GM12878 (cell line): ENCODE results near the gene KDM6B. TPM values are rescaled to one million over a fixed set of nuclear protein-coding genes. Genes with fewer than 3 reads are reported as not detected.

Experiments
- BACH1 ChIP-seq: fragments of 450-650 bp; IDR thresholded peaks from 2 replicates; pipeline ENCODE4 v1.6.1; 2017; ENCODE audit warnings: mild to moderate bottlenecking, borderline replicate concordance
- CEBPB ChIP-seq, 2 experiments: fragments of 150-350 bp in 1 of 2; IDR thresholded peaks; 2 replicates each; pipeline ENCODE4 v1.6.1; 2012 to 2014; ENCODE audit warnings: low read depth in 2 of 2, low read length in 2 of 2, borderline replicate concordance in 1 of 2, inconsistent platforms in 1 of 2
- CHD2 ChIP-seq: IDR thresholded peaks from 2 replicates; pipeline ENCODE4 v1.6.1; 2011; ENCODE audit warnings: low read depth, low read length, improper control_type of control experiment, borderline replicate concordance
- FOXK2 ChIP-seq: fragments of 450-650 bp; IDR thresholded peaks from 2 replicates; pipeline ENCODE4 v1.6.1; 2017; ENCODE audit warnings: mild to moderate bottlenecking, moderate library complexity
- JUNB ChIP-seq: IDR thresholded peaks from 2 replicates; pipeline ENCODE4 v1.6.1; 2016; ENCODE audit warnings: antibody characterized with exemption, mild to moderate bottlenecking
- MEF2A ChIP-seq: IDR thresholded peaks from 2 replicates; pipeline ENCODE4 v1.6.1; 2011; ENCODE audit warnings: low read depth, mild to moderate bottlenecking, low read length, moderate library complexity; ENCODE audit not compliant: insufficient read depth
- MXI1 ChIP-seq: fragments of 150-350 bp; IDR thresholded peaks from 2 replicates; pipeline ENCODE4 v1.6.1; 2011; ENCODE audit warnings: low read depth, mild to moderate bottlenecking, inconsistent platforms, low read length, improper control_type of control experiment
- NR2C2 ChIP-seq: IDR thresholded peaks from 2 replicates; pipeline ENCODE4 v1.6.1; 2011; ENCODE audit warnings: borderline replicate concordance, low read depth; ENCODE audit not compliant: control insufficient read depth, insufficient read length
- RELA ChIP-seq: fragments of 450-650 bp; IDR thresholded peaks from 2 replicates; pipeline ENCODE4 v1.8.0; 2014; ENCODE audit warnings: borderline replicate concordance; ENCODE audit not compliant: partially characterized antibody
- SMAD5 ChIP-seq: IDR thresholded peaks from 2 replicates; pipeline ENCODE4 v1.6.1; 2016; ENCODE audit warnings: antibody characterized with exemption, low read depth
- SREBF1 ChIP-seq: IDR thresholded peaks from 2 replicates; pipeline ENCODE4 v1.6.1; 2012; ENCODE audit warnings: mild to moderate bottlenecking, low read length
- SRF ChIP-seq, 2 experiments: IDR thresholded peaks; 2 replicates each; pipeline ENCODE4 v1.6.1; 2011; ENCODE audit warnings: low read depth in 2 of 2, low read length in 2 of 2, mild to moderate bottlenecking in 1 of 2, moderate library complexity in 1 of 2
- TCF3 ChIP-seq: IDR thresholded peaks from 2 replicates; pipeline ENCODE4 v1.6.1; 2012; ENCODE audit warnings: low read depth, mild to moderate bottlenecking, low read length, borderline replicate concordance; ENCODE audit not compliant: insufficient read depth
- YBX1 ChIP-seq: fragments of 450-650 bp; IDR thresholded peaks from 2 replicates; pipeline ENCODE4 v1.6.1; 2016; ENCODE audit warnings: antibody characterized with exemption
- polyA plus RNA-seq, 11 experiments: library from polyadenylated mRNA; depleted of rRNA in 4 of 11; unstranded in 6 of 11; stranded (reverse) in 5 of 11; fragments of >200 nt; fragmentation: Nextera tagmentation in 4 of 11; fragmentation: Illumina TruSeq in 1 of 11; extraction: Ambion mirVana in 4 of 11; extraction: Trizol in 1 of 11; gene quantifications; 1 replicate in 1 of 11; 2 replicates in 10 of 11; pipeline versions ENCODE4 v1.2.1 to v1.2.3, GENCODE V29; 2011 to 2016; ENCODE audit warnings: inconsistent platforms in 2 of 11, missing spikeins in 2 of 11, low read depth in 1 of 11
- total RNA-seq, 4 experiments: library from RNA; depleted of rRNA in 3 of 4; stranded (reverse); fragments of >200 nt in 3 of 4; fragmentation: Illumina TruSeq in 1 of 4; extraction: Trizol in 1 of 4; gene quantifications; 2 replicates each; pipeline versions ENCODE4 v1.2.1 to v1.2.3, GENCODE V29; 2013 to 2021
- TF ChIP-seq, protein P1 (sequence below): IDR thresholded peaks from 2 replicates; pipeline ENCODE4 v1.6.1; 2012; ENCODE audit warnings: low read depth, low read length, improper control_type of control experiment

The KDM6B gene
- total and polyA plus RNA-seq, 10 of the 15 experiments (the other 5 are each of a cell fraction or from before 2014, with no cell fraction given): 0.05 to 33.5 (median 2.3) TPM

- TF ChIP-seq RELA (no peak), CEBPB (IDR thresholded peaks at IDR 0.05; ENCODE audit: borderline replicate concordance in 1 of 2, low read depth in 2 of 2, low read length in 2 of 2) (no peak), BACH1 (peak; percentile 68; the same call in 1 of the 2 replicates), JUNB (no peak), SRF (IDR thresholded peaks at IDR 0.05; ENCODE audit: low read depth in 2 of 2, low read length in 2 of 2) (0 out of 4 replicates have a peak, but pooled peaks of 1 of the 2 experiments have one; percentile 0), MEF2A (no peak), CHD2 (peak; percentile 99), YBX1 (no peak), MXI1 (no peak; the same call in 1 of the 2 replicates), TCF3 (no peak), NR2C2 (no peak), FOXK2 (no peak), SREBF1 (peak; percentile 89), SMAD5 (no peak)
- TF ChIP-seq, protein P1, sequence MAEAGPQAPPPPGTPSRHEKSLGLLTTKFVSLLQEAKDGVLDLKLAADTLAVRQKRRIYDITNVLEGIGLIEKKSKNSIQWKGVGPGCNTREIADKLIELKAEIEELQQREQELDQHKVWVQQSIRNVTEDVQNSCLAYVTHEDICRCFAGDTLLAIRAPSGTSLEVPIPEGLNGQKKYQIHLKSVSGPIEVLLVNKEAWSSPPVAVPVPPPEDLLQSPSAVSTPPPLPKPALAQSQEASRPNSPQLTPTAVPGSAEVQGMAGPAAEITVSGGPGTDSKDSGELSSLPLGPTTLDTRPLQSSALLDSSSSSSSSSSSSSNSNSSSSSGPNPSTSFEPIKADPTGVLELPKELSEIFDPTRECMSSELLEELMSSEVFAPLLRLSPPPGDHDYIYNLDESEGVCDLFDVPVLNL: peak; percentile 72; the same call in 1 of the 2 replicates
Measured at GRCh38 chr17:7856811-7857712, 23.0 kb downstream of the KDM6B start, which contains the start of gene NAA38 (continued).
